Measurements from ENCODE around the gene SF3B3.
"Not testable (repeated sequence)": the region's sequence is repeated elsewhere in the genome, so short reads cannot be mapped to it uniquely, and the experiment has no call there.

The SF3B3 gene

DNA sequence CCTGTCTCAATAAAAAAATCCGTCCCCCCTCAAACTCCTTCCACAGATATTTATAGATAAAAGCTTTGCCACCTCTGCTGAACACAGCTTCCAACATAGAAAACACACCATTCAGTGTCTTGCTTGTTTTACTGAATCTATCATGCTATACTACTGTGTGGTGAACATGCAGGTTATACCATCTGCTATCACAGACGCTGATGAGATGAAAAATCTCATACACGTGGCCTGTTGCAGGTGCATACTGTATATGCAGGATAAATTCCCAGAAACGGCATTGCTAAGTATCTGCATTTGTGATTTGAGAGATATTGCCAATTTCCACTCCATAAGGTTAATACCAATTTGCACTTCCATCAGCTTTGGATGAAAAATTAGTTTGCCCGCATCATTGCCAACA is 92.3 kb downstream of the SF3B3 start:
- no peak for DNase-seq (ENCODE audit: low read depth in 2 of 2)

- DNase-seq (ENCODE audit: low read depth in 2 of 2), result not testable (repeated sequence)
These were observed 98.2 kb downstream of the SF3B3 start for GRCh38 chr16:70621864-70622263.

Data from stimulated activated CD4-positive, alpha-beta T cell treated with anti-CD3 and anti-CD28 coated beads, Interleukin-1b, Interleukin-23, amount 100 ng/mL, for 4 hours (primary cell).